GM18858 (cell line): ENCODE data around the gene TSSC4.
A peak's percentile ranks its signal among the peaks of the same experiment; 100 is the strongest.

ENCODE experiments used
- ATAC-seq: cut with Tn5 transposase; IDR thresholded peaks from one replicate; pipeline ENCODE4 v1.9.1; 2021; ENCODE audit not compliant: unreplicated experiment

Gene TSSC4

GRCh38 chr11:2398664-2399355, 1.7 kb upstream of the TSSC4 start:
- ATAC-seq = no peak

- peak; percentile 2 for ATAC-seq
Observed at GRCh38 chr11:2399488-2400068, 972 bp upstream of the TSSC4 start.

- peak; percentile 18 for ATAC-seq
Observed at GRCh38 chr11:2400762-2401435, 349 bp downstream of the TSSC4 start.

- no peak for ATAC-seq
Observed at GRCh38 chr11:2401436-2401984, 960 bp downstream of the TSSC4 start.

GRCh38 chr11:2402106-2402505, 1.6 kb downstream of the TSSC4 start:
- ATAC-seq = no peak

GRCh38 chr11:2402890-2403645, 2.5 kb downstream of the TSSC4 start:
- ATAC-seq = no peak

GRCh38 chr11:2404735-2405196, 4.2 kb downstream of the TSSC4 start:
- no peak for ATAC-seq

GRCh38 chr11:2406451-2406850, 5.9 kb downstream of the TSSC4 start:
- ATAC-seq = no peak

GRCh38 chr11:2406878-2407410, 6.4 kb downstream of the TSSC4 start:
- ATAC-seq = no peak

- ATAC-seq = no peak
Observed at GRCh38 chr11:2408671-2409070, 8.1 kb downstream of the TSSC4 start.

GRCh38 chr11:2409126-2409525, 8.6 kb downstream of the TSSC4 start:
- ATAC-seq = no peak

- no peak for ATAC-seq
Observed at GRCh38 chr11:2409611-2410468, 9.3 kb downstream of the TSSC4 start.

- no peak for ATAC-seq
Observed at GRCh38 chr11:2410616-2411015, 10.1 kb downstream of the TSSC4 start.

GRCh38 chr11:2411446-2412305, 11.1 kb downstream of the TSSC4 start:
- no peak for ATAC-seq

- no peak for ATAC-seq
Observed at GRCh38 chr11:2412323-2412722, 11.8 kb downstream of the TSSC4 start.

- ATAC-seq = no peak
Observed at GRCh38 chr11:2413742-2414579, 13.4 kb downstream of the TSSC4 start.

GRCh38 chr11:2414616-2415015, 14.1 kb downstream of the TSSC4 start:
- ATAC-seq = no peak

GRCh38 chr11:2415171-2415570, 14.6 kb downstream of the TSSC4 start:
- no peak for ATAC-seq
